ENCODE results near the gene ARHGEF35.
"Not testable (repeated sequence)": the region's sequence is repeated elsewhere in the genome, so short reads cannot be mapped to it uniquely, and the experiment has no call there.

DNA sequence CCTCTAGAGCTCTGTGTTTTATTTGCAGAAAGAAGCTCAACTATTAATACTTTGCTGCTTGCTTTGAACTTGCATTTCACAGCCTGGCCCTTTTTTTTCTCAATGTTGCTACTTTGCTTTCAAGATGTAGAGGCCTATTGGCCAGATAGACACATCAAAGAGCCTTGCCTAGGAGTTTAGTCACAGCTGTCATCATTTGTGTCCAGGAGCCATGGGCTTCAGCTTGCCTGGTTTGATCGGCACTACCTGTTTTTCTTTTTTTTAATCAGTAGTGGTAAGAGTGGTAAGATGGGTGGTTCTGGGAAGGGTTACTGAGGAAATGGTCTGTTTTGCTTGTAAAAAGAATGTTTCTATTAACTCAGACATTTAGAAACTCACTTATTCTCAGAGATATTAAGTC is 6.3 kb upstream of the ARHGEF35 start:
- not testable (repeated sequence) for TF ChIP-seq EZH2 (optimal IDR thresholded peaks at IDR 0.05; ENCODE audit: low read depth, low read length); EZH2phosphoT487 (IDR thresholded peaks at IDR 0.05; ENCODE audit: low read length)
- TF ChIP-seq, protein P1, sequence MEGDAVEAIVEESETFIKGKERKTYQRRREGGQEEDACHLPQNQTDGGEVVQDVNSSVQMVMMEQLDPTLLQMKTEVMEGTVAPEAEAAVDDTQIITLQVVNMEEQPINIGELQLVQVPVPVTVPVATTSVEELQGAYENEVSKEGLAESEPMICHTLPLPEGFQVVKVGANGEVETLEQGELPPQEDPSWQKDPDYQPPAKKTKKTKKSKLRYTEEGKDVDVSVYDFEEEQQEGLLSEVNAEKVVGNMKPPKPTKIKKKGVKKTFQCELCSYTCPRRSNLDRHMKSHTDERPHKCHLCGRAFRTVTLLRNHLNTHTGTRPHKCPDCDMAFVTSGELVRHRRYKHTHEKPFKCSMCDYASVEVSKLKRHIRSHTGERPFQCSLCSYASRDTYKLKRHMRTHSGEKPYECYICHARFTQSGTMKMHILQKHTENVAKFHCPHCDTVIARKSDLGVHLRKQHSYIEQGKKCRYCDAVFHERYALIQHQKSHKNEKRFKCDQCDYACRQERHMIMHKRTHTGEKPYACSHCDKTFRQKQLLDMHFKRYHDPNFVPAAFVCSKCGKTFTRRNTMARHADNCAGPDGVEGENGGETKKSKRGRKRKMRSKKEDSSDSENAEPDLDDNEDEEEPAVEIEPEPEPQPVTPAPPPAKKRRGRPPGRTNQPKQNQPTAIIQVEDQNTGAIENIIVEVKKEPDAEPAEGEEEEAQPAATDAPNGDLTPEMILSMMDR (IDR thresholded peaks at IDR 0.05; ENCODE audit: low read length): not testable (repeated sequence)
